Airway epithelial cell (primary cell): Measurements from ENCODE around the gene SBDS. TPM values are rescaled to one million over a fixed set of nuclear protein-coding genes. Genes with fewer than 3 reads are reported as not detected.

Experiments used
- total RNA-seq: library from RNA; depleted of rRNA; stranded (reverse); fragments of >200 nt; gene quantifications from 2 replicates; pipeline ENCODE4 v1.2.3, GENCODE V29; 2015

The SBDS gene
- 76.7 and 88.5 TPM in 2 replicates for total RNA-seq

GRCh38 chr7:66995050-66995776, at the start of gene SBDS:
TSS of gene SBDS (minus strand) at chr7:66995586. CDS start at chr7:66995417, 169 bp downstream.

GRCh38 chr7:66996444-66997191, 1.2 kb upstream of the SBDS start, which contains the start of gene TYW1:
TSS of gene TYW1 (plus strand) at chr7:66996833. CDS start at chr7:66996979, 146 bp downstream.

Other genes starting within 250 kb of the SBDS start
- gene TMEM248, start 74.4 kb downstream of the SBDS start, total RNA-seq: 62.6 and 64.0 TPM in 2 replicates
- gene TYW1, start 1.2 kb upstream of the SBDS start, total RNA-seq: 12.8 and 13.9 TPM in 2 replicates